Activated naive CD4-positive, alpha-beta T cell treated with anti-CD3 and anti-CD28 coated beads, Interleukin-2, amount 50 U/mL, for 24 hours (primary cell): ENCODE data around the gene SLC26A2.

Experiments used
- H3K27ac Mint-ChIP-seq: one replicate; pipeline ENCODE4 v1.8.0; 2021; ENCODE audit warnings: mild to moderate bottlenecking, mixed read lengths
- H3K27me3 Mint-ChIP-seq: one replicate; pipeline ENCODE4 v1.8.0; 2021; ENCODE audit warnings: mixed read lengths
- H3K36me3 Mint-ChIP-seq: one replicate; pipeline ENCODE4 v1.8.0; 2021; ENCODE audit warnings: mixed read lengths
- H3K4me1 Mint-ChIP-seq: one replicate; pipeline ENCODE4 v1.8.0; 2021; ENCODE audit warnings: mixed read lengths
- H3K4me3 Mint-ChIP-seq: one replicate; pipeline ENCODE4 v1.8.0; 2021; ENCODE audit warnings: mild to moderate bottlenecking, mixed read lengths
- H3K9me3 Mint-ChIP-seq: one replicate; pipeline ENCODE4 v1.8.0; 2021; ENCODE audit warnings: mixed read lengths

SLC26A2 gene

DNA sequence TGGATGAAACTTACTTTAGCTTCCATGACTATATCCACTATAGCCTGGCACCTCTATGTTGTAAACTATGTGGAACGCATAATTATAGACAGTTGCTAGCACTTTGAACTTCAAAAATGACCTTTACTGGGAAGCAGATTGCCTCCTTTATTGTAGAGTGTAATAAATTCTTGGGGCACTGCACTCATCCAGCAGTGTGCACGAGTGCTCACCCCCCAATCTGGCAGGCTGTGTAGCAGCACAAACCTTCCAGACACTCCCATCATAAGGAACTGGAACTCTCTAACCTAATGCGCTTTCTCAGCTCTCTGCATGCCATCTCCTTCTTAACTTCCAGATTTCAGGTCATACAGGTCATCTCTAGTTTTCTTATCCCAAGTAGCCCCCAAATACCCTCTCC, 14.4 kb upstream of the SLC26A2 start:
- Mint-ChIP-seq H3K27ac (no peak overlapping the region), H3K9me3 (no peaks in the 10 kb centered on the region)

DNA sequence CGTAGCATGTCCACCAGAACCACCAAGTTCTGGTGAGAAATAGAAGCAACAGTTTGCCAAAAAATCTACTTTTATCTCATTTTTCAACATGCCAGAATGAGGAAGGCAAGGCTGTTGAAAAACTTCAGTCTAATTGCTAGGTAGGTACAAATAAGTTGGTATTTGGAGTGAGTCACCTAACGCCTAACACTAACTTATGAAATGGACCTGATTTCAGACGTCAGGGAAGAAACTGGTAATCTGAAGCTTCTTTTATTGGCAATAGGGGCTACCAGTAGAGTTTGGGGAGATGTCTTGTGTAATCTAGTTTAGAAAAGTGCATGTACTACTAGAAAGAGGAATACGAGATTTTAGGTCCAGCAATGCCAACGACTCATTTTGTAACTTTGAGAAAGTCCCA, 11.6 kb upstream of the SLC26A2 start:
- Mint-ChIP-seq H3K27me3 (peaks cover 3% of the 10 kb centered on the region), H3K4me1 (no peaks in the 10 kb centered on the region), H3K4me3 (no peak overlapping the region), H3K36me3 (no peaks in the 10 kb centered on the region), H3K9me3 (no peaks in the 10 kb centered on the region), H3K27ac (no peak overlapping the region)

More for the DNA sequence above, 14.4 kb upstream of the SLC26A2 start:
- H3K4me1 Mint-ChIP-seq: no peaks in the 10 kb centered on the region
- H3K36me3 Mint-ChIP-seq: no peaks in the 10 kb centered on the region
- H3K27me3 Mint-ChIP-seq: peaks cover 3% of the 10 kb centered on the region
- H3K4me3 Mint-ChIP-seq: no peak overlapping the region

DNA sequence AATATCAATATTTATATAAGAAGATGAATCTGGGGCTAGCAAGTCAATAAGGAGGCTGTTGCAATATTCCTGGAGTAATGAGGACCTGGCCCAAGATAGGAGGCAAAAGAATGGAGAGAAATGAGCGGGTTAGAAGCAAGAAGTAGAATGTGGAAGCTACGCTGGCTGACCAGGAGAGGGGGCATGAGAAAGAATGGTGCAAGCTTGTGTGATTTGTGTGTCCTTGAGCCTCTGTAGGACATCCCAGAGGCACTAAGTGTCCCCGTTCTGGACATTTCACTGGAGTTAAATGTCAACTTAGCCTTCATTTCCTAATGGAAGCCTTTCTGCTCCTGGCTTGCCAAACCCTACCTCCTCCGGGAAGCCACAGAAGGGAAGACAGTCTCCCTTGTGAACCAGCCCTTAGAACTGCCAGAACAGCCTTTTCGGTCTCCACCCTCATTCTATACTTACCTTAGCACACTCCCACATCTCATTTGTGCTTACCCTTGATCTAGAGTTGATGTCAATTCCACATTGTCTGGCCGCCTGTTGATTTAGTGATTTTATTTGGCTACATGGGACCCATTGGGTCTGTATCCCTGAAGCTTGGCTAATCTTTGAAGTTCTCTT, 9.3 kb upstream of the SLC26A2 start:
- peaks cover 3% of the 10 kb centered on the region for H3K27me3 Mint-ChIP-seq
- H3K4me1 Mint-ChIP-seq: no peaks in the 10 kb centered on the region
- no peak overlapping the region for H3K4me3 Mint-ChIP-seq
- H3K9me3 Mint-ChIP-seq: no peaks in the 10 kb centered on the region
- H3K36me3 Mint-ChIP-seq: no peaks in the 10 kb centered on the region
- H3K27ac Mint-ChIP-seq: no peak overlapping the region

DNA sequence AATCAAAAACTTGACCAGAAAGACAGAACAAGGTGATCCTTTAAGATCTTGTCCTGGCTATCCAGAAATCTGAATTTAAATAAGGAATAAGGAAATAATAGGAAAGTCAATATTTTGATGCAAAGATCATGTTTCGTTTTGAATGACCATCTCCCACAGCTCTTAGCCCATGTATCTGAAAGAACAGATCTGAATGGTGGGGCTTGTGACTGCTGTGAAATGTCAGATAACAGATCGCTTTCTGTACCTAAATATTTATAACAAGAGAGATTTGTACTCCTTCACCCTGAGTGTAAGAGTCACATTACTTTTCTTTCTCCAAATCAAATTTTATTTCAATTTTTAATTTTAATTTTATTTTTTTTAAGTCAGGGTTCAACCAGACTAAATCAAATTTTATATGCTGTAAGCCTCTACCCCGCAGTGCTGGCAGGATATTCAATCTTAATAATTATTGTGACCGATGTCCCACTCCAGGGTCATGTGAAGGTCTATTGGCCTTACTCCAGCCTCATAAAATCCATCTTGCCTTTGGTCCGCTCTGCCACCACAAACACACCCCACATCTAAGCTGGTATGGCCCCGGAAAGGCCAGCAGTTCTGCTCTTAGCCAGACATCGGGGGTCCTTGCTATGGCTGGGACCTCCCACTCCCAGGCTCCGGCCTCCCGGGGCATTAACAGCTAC, 7.0 kb upstream of the SLC26A2 start:
- Mint-ChIP-seq H3K4me1 (no peaks in the 10 kb centered on the region), H3K4me3 (no peak overlapping the region), H3K27ac (no peak overlapping the region), H3K36me3 (no peaks in the 10 kb centered on the region), H3K9me3 (no peaks in the 10 kb centered on the region), H3K27me3 (no peaks in the 10 kb centered on the region)

DNA sequence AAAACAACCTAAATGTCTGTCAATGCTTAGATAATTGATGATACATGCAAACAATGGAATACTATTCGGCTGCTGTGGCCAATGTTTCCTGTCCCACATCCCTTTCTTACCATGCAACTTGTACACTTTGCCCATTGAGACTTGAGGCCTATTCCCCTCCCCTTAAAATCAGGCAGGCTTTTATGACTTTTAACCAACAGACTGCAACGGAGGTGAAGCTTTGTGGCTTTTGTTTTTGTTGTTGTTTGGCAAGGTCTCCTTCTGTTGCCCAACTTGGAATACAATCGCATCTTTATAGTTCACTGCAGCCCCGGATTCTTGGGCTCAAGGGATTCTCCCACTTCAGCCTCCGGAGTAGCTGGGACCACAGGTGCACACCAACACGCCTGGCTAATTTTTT, 5.8 kb upstream of the SLC26A2 start:
- Mint-ChIP-seq H3K9me3 (no peaks in the 10 kb centered on the region), H3K27ac (no peak overlapping the region), H3K4me3 (no peak overlapping the region), H3K4me1 (peaks cover 7% of the 10 kb centered on the region), H3K27me3 (no peaks in the 10 kb centered on the region), H3K36me3 (no peaks in the 10 kb centered on the region)

DNA sequence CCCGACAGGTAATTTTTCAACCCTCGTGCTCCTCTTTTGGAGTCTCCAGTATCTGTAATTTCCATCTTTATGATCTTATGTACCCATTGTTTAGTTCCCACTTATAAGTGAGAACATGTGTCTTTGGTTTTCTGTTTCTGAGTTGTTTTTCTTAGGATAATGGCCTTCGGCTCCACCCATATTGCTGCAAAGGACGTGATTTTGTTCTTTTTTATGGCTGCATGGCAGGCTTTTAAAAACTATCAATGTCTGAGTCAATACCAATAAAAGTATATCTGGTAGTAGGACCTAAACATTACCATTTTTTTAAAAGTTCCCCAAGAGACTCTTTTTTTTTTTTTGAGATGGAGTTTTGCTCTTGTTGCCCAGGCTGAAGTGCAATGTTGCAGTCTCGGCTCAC, 3.9 kb upstream of the SLC26A2 start:
- no peak overlapping the region for H3K27ac Mint-ChIP-seq
- H3K9me3 Mint-ChIP-seq: no peaks in the 10 kb centered on the region
- no peaks in the 10 kb centered on the region for H3K27me3 Mint-ChIP-seq
- H3K4me1 Mint-ChIP-seq: peaks cover 20% of the 10 kb centered on the region
- H3K36me3 Mint-ChIP-seq: no peaks in the 10 kb centered on the region
- no peak overlapping the region for H3K4me3 Mint-ChIP-seq

DNA sequence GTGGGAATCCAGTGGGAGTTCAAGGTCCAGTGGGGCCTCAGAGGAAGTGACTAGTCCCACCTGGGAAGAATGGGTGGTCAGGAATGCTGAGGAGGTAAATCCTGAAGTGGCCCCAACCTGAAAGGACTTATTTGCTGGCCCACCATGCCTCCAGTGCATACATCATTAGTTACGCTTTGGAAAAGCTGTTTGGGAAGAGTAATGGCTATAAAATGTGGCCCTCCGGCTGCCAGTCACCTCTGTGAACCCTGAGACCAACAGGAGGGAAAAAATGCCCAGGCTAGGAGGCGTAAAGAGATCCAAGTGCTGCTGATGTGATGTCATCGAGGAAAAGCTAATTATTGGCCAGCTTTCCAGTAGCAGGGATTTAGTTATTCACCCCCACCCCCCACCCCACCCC, 2.7 kb upstream of the SLC26A2 start:
- Mint-ChIP-seq H3K4me1 (peaks cover 32% of the 10 kb centered on the region), H3K4me3 (no peak overlapping the region), H3K36me3 (peaks cover 2% of the 10 kb centered on the region), H3K27ac (no peak overlapping the region), H3K9me3 (no peaks in the 10 kb centered on the region), H3K27me3 (no peaks in the 10 kb centered on the region)

DNA sequence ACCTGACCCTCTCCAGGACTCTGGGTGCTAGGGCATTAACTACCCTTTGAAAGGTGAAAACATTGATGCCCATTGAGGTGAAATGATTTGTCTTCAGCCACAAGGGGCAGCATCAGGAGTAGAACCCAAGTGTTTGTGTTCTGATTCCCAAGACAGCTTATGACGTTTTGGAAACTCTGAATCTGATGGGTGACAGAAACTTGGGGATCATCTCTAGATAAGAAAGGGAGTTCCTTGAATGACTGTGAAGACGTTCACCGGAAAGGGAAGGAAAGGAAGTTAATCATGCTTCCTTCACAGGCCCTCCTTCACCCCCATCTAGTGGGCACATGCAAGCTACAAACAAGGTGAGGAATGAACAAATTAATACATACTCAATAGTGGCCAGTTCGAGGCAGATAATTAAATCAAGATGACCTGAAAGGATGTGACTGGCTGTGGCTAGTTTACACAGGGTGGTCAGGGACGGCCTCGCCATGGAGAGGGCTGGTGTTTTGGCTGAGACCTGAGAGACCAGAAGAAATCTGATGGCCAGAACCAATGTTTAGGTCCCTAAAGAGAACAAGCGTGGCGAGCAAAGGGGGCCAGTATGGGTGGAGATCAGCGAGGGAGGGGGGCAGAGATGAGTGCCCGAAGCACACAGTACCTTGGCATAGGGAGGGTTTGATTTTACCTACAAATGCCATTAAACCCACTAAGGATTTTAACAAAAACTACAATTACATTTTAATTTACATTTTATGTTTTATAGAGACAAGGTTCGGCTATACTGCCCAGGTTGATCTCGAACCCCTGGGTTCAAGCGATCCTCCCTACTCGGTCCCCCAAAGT, 937 bp upstream of the SLC26A2 start:
- no peaks in the 10 kb centered on the region for H3K27me3 Mint-ChIP-seq
- peaks cover 2% of the 10 kb centered on the region for H3K36me3 Mint-ChIP-seq
- peaks cover 32% of the 10 kb centered on the region for H3K4me1 Mint-ChIP-seq
- H3K4me3 Mint-ChIP-seq: peak overlapping the region; percentile 94
- H3K27ac Mint-ChIP-seq: peak overlapping the region; percentile 96
- H3K9me3 Mint-ChIP-seq: no peaks in the 10 kb centered on the region

DNA sequence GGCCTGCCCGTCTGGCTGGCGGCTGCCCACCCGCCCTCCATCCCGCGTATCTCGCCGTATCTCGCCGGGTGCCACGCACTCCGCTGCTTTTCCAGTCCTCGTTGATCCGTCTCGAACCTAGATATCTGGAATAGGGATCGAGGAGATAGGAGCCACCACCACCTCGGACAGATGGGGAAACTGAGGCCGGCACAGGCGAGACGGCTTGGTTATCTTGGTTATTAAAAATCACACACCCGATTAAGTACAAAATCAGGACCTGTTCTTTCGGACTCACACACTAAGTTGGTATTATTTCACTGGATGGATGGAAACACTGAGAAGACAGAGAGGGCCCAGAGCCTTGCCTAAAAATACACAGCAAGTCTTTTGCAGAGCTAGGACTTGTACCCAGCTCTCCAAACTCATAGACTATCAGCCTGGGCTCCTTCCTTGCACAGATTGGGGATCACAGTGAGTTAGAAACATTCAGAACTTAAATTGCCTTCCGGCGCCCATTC, 678 bp downstream of the SLC26A2 start:
- peaks cover 35% of the 10 kb centered on the region for H3K4me1 Mint-ChIP-seq
- no peaks in the 10 kb centered on the region for H3K27me3 Mint-ChIP-seq
- H3K9me3 Mint-ChIP-seq: no peaks in the 10 kb centered on the region

DNA sequence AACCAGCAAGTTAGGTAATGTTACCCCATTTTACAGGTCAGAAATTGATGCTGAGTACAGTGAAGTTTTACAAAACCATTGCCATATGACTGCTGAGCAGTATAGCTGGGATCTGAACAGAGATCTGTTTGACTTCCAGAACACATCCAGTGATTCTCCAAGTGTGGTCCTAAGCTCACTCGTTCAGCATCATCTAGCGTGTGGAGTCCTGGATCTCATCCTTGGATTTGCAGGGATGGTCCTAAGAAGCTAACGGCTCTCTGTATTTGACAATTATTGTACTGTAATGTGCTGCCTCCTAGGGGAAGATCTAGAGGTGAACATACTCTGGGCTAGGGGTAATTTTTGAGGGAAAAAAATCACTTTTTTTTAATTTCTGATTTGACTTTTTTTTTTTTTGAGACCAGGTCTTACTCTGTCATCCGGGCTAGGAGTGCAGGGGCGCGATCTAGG, 1.4 kb downstream of the SLC26A2 start:
- Mint-ChIP-seq H3K27me3 (no peaks in the 10 kb centered on the region), H3K4me3 (peak overlapping the region; percentile 94), H3K27ac (peak overlapping the region; percentile 31), H3K36me3 (peaks cover 2% of the 10 kb centered on the region), H3K4me1 (peaks cover 36% of the 10 kb centered on the region), H3K9me3 (no peaks in the 10 kb centered on the region)

More for the DNA sequence above, 678 bp downstream of the SLC26A2 start:
- Mint-ChIP-seq H3K27ac (peak overlapping the region; percentile 31), H3K4me3 (peak overlapping the region; percentile 94), H3K36me3 (peaks cover 2% of the 10 kb centered on the region)

DNA sequence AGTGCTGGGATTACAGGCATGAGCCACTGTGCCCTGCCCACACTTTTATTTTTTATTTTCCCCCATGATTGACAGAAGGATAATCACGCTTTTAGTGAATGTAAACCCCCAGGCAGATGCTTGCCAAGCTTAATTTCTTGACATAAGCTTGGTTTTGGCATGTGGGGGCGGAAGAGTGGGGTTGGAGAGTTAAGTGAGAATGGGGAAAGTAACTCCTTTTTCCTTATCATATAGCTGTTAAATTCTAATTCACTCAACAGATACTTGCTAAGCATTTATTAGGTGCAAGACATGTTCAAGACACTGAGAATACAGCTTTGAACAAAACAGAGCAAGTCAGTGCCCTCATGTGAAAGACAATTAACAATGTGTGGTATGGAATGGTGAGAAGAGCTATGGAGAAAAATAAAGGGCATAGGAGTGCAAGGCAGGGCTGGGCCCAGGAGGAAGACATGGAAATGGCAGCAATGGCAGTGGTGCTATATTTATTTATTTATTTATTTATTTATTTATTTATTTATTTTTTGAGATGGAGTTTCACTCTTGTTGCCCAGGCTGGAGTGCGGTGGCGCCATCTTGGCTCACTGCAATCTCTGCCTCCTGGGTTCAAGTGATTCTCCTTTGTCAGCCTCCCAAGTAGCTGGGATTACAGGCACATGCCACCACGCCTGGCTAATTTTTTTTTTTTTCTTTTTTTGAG, 2.2 kb downstream of the SLC26A2 start:
- Mint-ChIP-seq H3K27me3 (no peaks in the 10 kb centered on the region), H3K9me3 (no peaks in the 10 kb centered on the region), H3K4me3 (peak overlapping the region; percentile 94), H3K36me3 (peaks cover 2% of the 10 kb centered on the region), H3K4me1 (peaks cover 41% of the 10 kb centered on the region), H3K27ac (no peak overlapping the region)

DNA sequence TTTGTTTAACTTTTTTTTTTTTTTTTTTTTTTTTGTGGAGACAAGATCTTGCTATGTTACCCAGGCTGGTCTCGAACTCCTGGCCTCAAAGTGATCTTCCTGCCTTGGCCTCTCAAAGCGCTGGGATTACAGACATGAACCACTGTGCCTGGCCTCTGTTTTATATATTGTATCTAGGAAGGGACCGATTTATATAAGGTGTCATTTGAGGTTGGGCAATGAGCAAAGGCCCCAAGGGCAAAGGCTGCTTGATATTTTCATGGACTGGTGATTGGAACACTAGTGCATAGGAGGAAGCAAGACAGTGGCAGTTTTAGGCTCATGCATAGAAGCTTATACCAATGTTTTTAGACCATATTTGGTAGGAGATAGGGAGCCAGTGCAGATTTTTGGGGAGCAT, 3.2 kb downstream of the SLC26A2 start:
- Mint-ChIP-seq H3K4me3 (no peak overlapping the region), H3K27ac (no peak overlapping the region), H3K4me1 (peaks cover 41% of the 10 kb centered on the region), H3K27me3 (no peaks in the 10 kb centered on the region), H3K9me3 (no peaks in the 10 kb centered on the region), H3K36me3 (peaks cover 2% of the 10 kb centered on the region)

DNA sequence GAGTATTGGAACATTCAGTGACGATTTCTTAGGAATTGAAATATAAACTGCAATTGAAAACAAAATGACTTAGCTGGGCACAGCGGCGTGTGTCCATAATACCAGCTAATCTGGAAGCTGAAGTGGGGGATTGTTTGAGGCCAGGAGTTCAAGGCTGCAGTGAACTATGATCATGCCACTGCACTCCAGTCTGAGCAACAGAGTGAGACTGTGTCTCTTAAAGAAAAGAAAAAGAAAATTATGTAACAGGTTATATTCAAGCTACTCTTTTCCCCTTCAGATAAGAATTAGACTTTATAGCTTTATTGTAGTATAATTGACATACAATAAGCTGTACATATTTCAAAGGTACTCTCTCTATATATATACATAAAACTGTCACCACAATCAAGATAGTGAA, 6.4 kb downstream of the SLC26A2 start:
- H3K4me1 Mint-ChIP-seq: peaks cover 26% of the 10 kb centered on the region
- no peak overlapping the region for H3K27ac Mint-ChIP-seq
- peaks cover 2% of the 10 kb centered on the region for H3K36me3 Mint-ChIP-seq
- H3K4me3 Mint-ChIP-seq: no peak overlapping the region
- H3K9me3 Mint-ChIP-seq: no peaks in the 10 kb centered on the region
- H3K27me3 Mint-ChIP-seq: no peaks in the 10 kb centered on the region

DNA sequence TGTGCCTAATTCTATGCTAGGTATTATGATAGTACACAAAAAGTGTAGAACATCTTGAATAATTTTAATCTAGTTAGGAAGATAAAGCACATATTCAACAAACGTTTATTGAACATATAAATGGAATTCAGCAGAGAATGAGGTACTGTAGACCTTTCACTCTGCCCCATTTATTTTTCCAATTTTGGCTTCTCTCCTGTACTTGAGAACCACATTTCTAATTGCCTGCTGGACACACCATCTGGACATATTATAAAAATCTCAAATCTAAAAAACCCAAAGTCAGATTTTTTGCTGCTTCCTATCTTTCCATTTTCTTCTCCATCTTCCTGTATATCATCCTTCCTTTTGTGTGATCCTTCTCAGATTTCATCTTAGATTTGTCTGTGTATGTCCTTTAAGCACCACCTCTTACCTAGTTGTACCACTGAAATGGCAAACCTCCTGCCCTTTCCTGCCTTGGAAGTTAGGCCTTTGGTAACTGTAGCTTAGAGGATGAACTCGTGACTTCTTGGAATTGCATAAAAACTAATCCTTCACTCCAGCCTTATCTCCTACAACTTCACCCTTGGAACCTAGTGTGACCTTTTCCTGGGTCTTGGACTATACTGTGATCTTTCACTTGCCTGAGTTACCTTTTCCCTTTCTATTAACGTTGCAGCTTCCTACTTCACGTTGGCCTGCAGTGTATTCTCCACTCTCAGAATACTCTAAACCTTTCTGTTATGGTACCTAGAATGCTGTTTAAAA, 8.8 kb downstream of the SLC26A2 start:
- Mint-ChIP-seq H3K9me3 (no peaks in the 10 kb centered on the region), H3K27ac (no peak overlapping the region), H3K27me3 (no peaks in the 10 kb centered on the region), H3K4me1 (peaks cover 20% of the 10 kb centered on the region), H3K36me3 (peaks cover 1% of the 10 kb centered on the region), H3K4me3 (no peak overlapping the region)

DNA sequence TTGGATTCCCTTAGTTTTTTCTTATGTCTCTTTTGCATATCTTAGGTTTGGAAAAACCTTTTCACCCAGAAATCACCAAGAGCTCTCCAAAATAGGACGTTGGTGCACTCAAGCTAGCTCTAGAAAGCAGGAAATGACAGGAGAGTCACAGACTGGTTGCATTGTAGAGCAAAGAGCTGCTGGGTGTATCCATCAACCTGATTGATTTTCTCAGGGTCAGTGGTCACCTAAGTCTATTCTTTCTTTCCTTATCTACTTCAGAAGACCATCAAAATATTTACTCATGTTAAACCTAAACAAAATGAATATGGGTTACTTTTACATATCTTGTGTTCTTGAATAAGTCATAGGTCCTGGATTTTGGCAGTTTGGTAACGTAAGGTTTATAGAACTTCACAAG, 14.9 kb downstream of the SLC26A2 start:
- H3K27ac Mint-ChIP-seq: no peak overlapping the region
- H3K4me1 Mint-ChIP-seq: peaks cover 10% of the 10 kb centered on the region
- no peaks in the 10 kb centered on the region for H3K9me3 Mint-ChIP-seq
- no peaks in the 10 kb centered on the region for H3K27me3 Mint-ChIP-seq
- no peak overlapping the region for H3K4me3 Mint-ChIP-seq
- peaks cover 14% of the 10 kb centered on the region for H3K36me3 Mint-ChIP-seq
